ENCODE measurements around the gene OR9G1. TPM values are rescaled to one million over a fixed set of nuclear protein-coding genes. Genes with fewer than 3 reads are reported as not detected.

The OR9G1 gene
- total and polyA plus RNA-seq, 2 of the 8 experiments (the other 6 are each of a cell fraction or from before 2014, with no cell fraction given) = not detected

DNA sequence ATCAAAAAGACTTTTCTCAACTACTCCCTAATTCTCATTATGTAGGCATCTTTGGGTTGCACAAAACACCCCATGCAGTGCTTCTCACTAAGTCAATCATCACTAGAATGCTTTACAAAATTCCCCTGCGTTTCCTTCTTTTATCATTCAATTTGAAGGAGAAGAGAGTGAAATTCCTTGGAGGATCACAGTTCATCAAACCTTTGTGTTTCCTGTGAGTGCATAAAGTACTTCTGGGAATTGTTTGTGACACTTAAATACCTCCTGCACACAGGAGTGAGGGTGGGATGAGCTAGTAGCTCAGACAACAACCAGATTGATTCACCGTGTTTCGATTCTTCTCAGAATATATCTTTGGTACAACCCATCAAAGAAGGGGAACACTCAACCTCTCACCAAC, 39.1 kb upstream of the OR9G1 start (continued):
- TF ChIP-seq, protein P1, sequence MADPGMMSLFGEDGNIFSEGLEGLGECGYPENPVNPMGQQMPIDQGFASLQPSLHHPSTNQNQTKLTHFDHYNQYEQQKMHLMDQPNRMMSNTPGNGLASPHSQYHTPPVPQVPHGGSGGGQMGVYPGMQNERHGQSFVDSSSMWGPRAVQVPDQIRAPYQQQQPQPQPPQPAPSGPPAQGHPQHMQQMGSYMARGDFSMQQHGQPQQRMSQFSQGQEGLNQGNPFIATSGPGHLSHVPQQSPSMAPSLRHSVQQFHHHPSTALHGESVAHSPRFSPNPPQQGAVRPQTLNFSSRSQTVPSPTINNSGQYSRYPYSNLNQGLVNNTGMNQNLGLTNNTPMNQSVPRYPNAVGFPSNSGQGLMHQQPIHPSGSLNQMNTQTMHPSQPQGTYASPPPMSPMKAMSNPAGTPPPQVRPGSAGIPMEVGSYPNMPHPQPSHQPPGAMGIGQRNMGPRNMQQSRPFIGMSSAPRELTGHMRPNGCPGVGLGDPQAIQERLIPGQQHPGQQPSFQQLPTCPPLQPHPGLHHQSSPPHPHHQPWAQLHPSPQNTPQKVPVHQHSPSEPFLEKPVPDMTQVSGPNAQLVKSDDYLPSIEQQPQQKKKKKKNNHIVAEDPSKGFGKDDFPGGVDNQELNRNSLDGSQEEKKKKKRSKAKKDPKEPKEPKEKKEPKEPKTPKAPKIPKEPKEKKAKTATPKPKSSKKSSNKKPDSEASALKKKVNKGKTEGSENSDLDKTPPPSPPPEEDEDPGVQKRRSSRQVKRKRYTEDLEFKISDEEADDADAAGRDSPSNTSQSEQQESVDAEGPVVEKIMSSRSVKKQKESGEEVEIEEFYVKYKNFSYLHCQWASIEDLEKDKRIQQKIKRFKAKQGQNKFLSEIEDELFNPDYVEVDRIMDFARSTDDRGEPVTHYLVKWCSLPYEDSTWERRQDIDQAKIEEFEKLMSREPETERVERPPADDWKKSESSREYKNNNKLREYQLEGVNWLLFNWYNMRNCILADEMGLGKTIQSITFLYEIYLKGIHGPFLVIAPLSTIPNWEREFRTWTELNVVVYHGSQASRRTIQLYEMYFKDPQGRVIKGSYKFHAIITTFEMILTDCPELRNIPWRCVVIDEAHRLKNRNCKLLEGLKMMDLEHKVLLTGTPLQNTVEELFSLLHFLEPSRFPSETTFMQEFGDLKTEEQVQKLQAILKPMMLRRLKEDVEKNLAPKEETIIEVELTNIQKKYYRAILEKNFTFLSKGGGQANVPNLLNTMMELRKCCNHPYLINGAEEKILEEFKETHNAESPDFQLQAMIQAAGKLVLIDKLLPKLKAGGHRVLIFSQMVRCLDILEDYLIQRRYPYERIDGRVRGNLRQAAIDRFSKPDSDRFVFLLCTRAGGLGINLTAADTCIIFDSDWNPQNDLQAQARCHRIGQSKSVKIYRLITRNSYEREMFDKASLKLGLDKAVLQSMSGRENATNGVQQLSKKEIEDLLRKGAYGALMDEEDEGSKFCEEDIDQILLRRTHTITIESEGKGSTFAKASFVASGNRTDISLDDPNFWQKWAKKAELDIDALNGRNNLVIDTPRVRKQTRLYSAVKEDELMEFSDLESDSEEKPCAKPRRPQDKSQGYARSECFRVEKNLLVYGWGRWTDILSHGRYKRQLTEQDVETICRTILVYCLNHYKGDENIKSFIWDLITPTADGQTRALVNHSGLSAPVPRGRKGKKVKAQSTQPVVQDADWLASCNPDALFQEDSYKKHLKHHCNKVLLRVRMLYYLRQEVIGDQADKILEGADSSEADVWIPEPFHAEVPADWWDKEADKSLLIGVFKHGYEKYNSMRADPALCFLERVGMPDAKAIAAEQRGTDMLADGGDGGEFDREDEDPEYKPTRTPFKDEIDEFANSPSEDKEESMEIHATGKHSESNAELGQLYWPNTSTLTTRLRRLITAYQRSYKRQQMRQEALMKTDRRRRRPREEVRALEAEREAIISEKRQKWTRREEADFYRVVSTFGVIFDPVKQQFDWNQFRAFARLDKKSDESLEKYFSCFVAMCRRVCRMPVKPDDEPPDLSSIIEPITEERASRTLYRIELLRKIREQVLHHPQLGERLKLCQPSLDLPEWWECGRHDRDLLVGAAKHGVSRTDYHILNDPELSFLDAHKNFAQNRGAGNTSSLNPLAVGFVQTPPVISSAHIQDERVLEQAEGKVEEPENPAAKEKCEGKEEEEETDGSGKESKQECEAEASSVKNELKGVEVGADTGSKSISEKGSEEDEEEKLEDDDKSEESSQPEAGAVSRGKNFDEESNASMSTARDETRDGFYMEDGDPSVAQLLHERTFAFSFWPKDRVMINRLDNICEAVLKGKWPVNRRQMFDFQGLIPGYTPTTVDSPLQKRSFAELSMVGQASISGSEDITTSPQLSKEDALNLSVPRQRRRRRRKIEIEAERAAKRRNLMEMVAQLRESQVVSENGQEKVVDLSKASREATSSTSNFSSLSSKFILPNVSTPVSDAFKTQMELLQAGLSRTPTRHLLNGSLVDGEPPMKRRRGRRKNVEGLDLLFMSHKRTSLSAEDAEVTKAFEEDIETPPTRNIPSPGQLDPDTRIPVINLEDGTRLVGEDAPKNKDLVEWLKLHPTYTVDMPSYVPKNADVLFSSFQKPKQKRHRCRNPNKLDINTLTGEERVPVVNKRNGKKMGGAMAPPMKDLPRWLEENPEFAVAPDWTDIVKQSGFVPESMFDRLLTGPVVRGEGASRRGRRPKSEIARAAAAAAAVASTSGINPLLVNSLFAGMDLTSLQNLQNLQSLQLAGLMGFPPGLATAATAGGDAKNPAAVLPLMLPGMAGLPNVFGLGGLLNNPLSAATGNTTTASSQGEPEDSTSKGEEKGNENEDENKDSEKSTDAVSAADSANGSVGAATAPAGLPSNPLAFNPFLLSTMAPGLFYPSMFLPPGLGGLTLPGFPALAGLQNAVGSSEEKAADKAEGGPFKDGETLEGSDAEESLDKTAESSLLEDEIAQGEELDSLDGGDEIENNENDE (IDR thresholded peaks at IDR 0.05; ENCODE audit: insufficient replicate concordance, low read length) = peak; percentile 81
- TF ChIP-seq TEAD4 (IDR thresholded peaks at IDR 0.05; ENCODE audit: low read depth, low read length) (peak; percentile 96), POLR2A (IDR thresholded peaks at IDR 0.05; ENCODE audit: control extremely low read depth in 1 of 2, low read depth in 2 of 2, low read length in 2 of 2) (peak in 1 of 2 experiments; percentile 85; a peak in 2 of 3 replicates), TCF12 (IDR thresholded peaks at IDR 0.05; ENCODE audit: low read depth, low read length) (0 out of 2 replicates have a peak, but pooled peaks have one; percentile 47), SP1 (IDR thresholded peaks at IDR 0.05; ENCODE audit: low read depth, low read length) (peak; percentile 86), ASH2L (IDR thresholded peaks at IDR 0.05; ENCODE audit: low read length) (peak; percentile 41), POLR2AphosphoS5 (IDR thresholded peaks at IDR 0.05; ENCODE audit: low read depth, low read length) (peak; percentile 65; the same call in 1 of the 2 replicates), BCL11A (IDR thresholded peaks at IDR 0.05; ENCODE audit: low read depth in 2 of 2, low read length in 2 of 2) (peak in 1 of 2 experiments; percentile 53), NANOG (IDR thresholded peaks at IDR 0.05; ENCODE audit: insufficient read depth, low read depth, low read length, poor library complexity, severe bottlenecking) (peak; percentile 79), SAP30 (IDR thresholded peaks at IDR 0.05; ENCODE audit: insufficient read depth, insufficient replicate concordance, low read length) (no peak), SUZ12 (IDR thresholded peaks at IDR 0.05; ENCODE audit: low read length) (no peak)

All from H1 (cell line).